HUES6 (cell line): ENCODE results near the gene CPOX.

Source experiments
- H3K27ac ChIP-seq: 2 replicates; pipeline ENCODE4 v1.7.0; 2013; ENCODE audit warnings: low read depth, mild to moderate bottlenecking, low read length, inconsistent platforms
- H3K27me3 ChIP-seq: 2 replicates; pipeline ENCODE4 v1.6.1; 2013; ENCODE audit warnings: low read length; ENCODE audit not compliant: control insufficient read depth, insufficient read depth
- H3K36me3 ChIP-seq: 2 replicates; pipeline ENCODE4 v1.6.1; 2013; ENCODE audit warnings: low read length; ENCODE audit not compliant: control insufficient read depth, insufficient read depth
- H3K4me1 ChIP-seq: 2 replicates; pipeline ENCODE4 v1.6.1; 2013; ENCODE audit warnings: low read length; ENCODE audit not compliant: control insufficient read depth, insufficient read depth
- H3K4me3 ChIP-seq: 2 replicates; pipeline ENCODE4 v1.5.1; 2013; ENCODE audit warnings: low read depth, low read length
- H3K9ac ChIP-seq: one replicate; pipeline ENCODE4 v1.6.1; 2013; ENCODE audit warnings: mild to moderate bottlenecking, low read length
- H3K9me3 ChIP-seq: 2 replicates; pipeline ENCODE4 v1.6.1; 2013; ENCODE audit warnings: low read depth, low read length; ENCODE audit not compliant: control insufficient read depth, insufficient read depth

Gene CPOX

DNA sequence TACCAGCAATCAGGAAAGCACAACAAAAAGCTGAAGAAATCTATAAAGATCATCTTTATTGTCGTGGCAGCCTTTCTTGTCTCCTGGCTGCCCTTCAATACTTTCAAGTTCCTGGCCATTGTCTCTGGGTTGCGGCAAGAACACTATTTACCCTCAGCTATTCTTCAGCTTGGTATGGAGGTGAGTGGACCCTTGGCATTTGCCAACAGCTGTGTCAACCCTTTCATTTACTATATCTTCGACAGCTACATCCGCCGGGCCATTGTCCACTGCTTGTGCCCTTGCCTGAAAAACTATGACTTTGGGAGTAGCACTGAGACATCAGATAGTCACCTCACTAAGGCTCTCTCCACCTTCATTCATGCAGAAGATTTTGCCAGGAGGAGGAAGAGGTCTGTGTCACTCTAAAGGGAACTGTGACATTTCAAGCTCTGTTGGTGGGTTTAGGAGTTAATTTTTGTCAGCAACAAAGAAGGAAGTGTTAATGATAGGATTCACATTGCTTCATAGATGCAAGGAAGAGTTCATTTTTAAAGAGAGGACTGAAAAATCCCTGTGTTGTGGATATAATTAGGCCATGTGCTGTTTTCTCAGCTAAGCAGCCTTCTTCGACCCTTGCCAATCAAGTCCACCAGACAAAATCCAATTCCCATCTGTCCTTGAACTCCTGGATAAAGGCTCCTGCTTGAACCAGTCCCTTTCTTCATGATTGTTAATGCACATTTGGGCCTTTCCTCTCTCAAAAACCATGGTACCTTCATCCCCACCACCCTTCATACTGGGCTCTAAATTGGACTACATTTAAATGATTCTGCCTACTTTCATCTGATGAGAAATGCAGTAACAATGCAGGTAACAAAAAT lies 60.5 kb downstream of the CPOX start:
- Histone ChIP-seq H3K27ac (no peak overlapping the region), H3K9me3 (no peaks in the 10 kb centered on the region), H3K4me3 (no peak overlapping the region), H3K4me1 (no peaks in the 10 kb centered on the region; the same call in 1 of the 2 replicates), H3K27me3 (no peaks in the 10 kb centered on the region), H3K9ac (no peak overlapping the region), H3K36me3 (no peaks in the 10 kb centered on the region)

DNA sequence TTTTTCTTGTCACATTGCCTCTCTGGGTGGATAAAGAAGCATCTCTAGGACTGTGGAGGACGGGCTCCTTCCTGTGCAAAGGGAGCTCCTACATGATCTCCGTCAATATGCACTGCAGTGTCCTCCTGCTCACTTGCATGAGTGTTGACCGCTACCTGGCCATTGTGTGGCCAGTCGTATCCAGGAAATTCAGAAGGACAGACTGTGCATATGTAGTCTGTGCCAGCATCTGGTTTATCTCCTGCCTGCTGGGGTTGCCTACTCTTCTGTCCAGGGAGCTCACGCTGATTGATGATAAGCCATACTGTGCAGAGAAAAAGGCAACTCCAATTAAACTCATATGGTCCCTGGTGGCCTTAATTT lies 61.2 kb downstream of the CPOX start:
- no peaks in the 10 kb centered on the region for H3K36me3 ChIP-seq
- no peak overlapping the region for H3K27ac ChIP-seq
- no peak overlapping the region for H3K4me3 ChIP-seq
- H3K4me1 ChIP-seq, result no peaks in the 10 kb centered on the region; the same call in 1 of the 2 replicates
- no peaks in the 10 kb centered on the region for H3K9me3 ChIP-seq
- H3K27me3 ChIP-seq, result no peaks in the 10 kb centered on the region
- H3K9ac ChIP-seq, result no peak overlapping the region

DNA sequence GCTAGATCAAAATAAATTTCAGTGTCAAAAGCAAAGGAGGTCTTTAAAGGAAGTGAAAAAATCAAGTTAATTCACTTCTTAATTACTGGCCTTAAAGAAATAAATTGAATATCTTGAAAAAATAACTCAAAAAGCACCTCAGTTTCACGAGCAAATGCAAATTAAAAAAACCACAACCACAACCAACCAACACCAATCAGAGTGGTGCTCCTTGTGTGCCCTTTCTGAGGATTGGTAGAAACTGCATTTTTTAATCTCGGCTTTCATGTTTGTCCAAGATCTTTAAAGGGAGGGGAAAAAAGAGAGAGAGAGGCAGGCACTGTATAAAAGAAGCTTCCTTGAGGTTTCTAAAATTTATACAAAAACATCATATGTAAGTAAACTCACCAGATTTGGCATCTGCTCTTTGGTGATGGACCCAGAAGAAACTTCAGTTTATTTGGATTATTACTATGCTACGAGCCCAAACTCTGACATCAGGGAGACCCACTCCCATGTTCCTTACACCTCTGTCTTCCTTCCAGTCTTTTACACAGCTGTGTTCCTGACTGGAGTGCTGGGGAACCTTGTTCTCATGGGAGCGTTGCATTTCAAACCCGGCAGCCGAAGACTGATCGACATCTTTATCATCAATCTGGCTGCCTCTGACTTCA lies 61.7 kb downstream of the CPOX start, which contains the start of gene GPR15:
GPR15 (plus strand) TSS at position 357 of the 653 bp plus-strand sequence; CDS start at position 413, 56 bp downstream.
- no peak within 1 kb of the TSS for H3K27ac ChIP-seq
- H3K27me3 ChIP-seq, result no peaks in the 10 kb centered on the region
- no peak within 1 kb of the TSS for H3K9ac ChIP-seq
- H3K4me1 ChIP-seq, result no peaks in the 10 kb centered on the region; the same call in 1 of the 2 replicates
- H3K9me3 ChIP-seq, result no peaks in the 10 kb centered on the region
- H3K36me3 ChIP-seq, result no peaks in the 10 kb centered on the region
- no peak within 1 kb of the TSS for H3K4me3 ChIP-seq

DNA sequence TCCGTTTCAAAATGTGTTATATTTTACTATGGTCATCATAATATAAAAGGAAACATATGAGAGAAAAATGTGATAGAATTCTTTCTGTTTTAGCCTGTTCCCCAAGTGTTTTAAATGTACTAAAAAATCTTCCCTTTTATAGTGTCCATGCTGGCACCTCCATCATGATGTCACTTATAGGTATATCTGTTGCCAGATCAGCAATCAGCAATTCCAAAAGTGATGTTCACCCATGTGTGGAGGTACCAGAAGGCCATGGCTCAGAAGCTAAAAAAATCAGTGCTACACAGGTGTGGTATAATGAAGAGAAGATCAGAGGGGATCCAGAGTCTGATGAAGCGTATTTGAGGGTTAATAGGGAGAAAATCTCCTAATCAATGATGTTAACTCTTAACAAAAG lies 62.7 kb downstream of the CPOX start:
- Histone ChIP-seq H3K9ac (no peak overlapping the region), H3K9me3 (no peaks in the 10 kb centered on the region), H3K4me1 (no peaks in the 10 kb centered on the region), H3K36me3 (no peaks in the 10 kb centered on the region), H3K4me3 (no peak overlapping the region), H3K27ac (no peak overlapping the region), H3K27me3 (no peaks in the 10 kb centered on the region)

DNA sequence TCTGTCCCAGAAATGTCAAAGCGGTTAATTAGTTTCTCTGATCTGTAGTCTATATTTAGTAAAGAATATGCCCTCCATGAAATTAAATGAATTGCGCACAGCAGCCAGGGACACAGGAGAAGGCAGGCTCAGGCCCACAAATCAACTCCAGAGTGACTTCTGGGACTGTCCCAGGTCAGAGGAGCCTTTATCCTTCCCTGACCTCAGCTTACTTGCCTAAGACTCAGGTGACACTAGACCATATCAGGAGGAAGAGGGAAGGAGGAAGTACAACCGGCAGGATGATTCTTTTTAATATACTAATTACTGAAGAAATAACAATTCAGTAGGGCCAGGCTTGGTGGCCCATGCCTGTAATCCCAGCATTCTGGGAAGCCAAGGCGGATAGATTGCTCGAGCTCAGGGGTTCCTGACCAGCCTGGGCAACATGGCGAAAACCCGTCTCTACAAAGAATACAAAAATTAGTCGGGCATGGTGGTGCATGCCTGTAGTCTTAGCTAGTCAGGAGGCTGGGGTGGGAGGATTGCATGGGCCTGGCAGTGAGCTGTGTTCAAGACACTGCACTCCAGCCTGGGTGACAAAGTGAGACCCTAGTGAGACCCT lies 63.5 kb downstream of the CPOX start:
- no peak overlapping the region for H3K4me3 ChIP-seq
- H3K4me1 ChIP-seq, result no peaks in the 10 kb centered on the region
- no peaks in the 10 kb centered on the region for H3K36me3 ChIP-seq
- H3K27ac ChIP-seq, result no peak overlapping the region
- no peaks in the 10 kb centered on the region for H3K9me3 ChIP-seq
- H3K27me3 ChIP-seq, result no peaks in the 10 kb centered on the region
- H3K9ac ChIP-seq, result no peak overlapping the region
